ENCODE results near the gene ERGIC1.

GRCh38 chr5:172876578-172876977 lies 42.5 kb downstream of the ERGIC1 start:
- TF ChIP-seq CTCF (IDR thresholded peaks at IDR 0.05; ENCODE audit: low read length) (no peak), EZH2 (optimal IDR thresholded peaks at IDR 0.05; ENCODE audit: low read depth, low read length) (no peak)
